ENCODE measurements around the gene CD248. TPM values are rescaled to one million over a fixed set of nuclear protein-coding genes. Genes with fewer than 3 reads are reported as not detected.

CD248 gene
- total RNA-seq, 1 donor from 2014 or later: 810 TPM

- no peak for DNase-seq (ENCODE audit: low spot score)
Observed at GRCh38 chr11:66340596-66341501, 24.0 kb upstream of the CD248 start.

GRCh38 chr11:66339686-66340483 is 23.0 kb upstream of the CD248 start:
- DNase-seq (ENCODE audit: low spot score): no peak

GRCh38 chr11:66339162-66339675 is 22.4 kb upstream of the CD248 start:
- no peak for DNase-seq (ENCODE audit: low spot score)

- DNase-seq (ENCODE audit: low spot score): no peak
Observed at GRCh38 chr11:66338276-66339161, 21.7 kb upstream of the CD248 start.

- no peak for DNase-seq (ENCODE audit: low spot score)
Observed at GRCh38 chr11:66337103-66337899, 20.5 kb upstream of the CD248 start.

- DNase-seq (ENCODE audit: low spot score): no peak
Observed at GRCh38 chr11:66336234-66337102, 19.6 kb upstream of the CD248 start, which contains the start of gene RIN1. Gene RIN1, minus strand, starts transcription at chr11:66336434. Its CDS starts 32 bp downstream, at chr11:66336402.

- no peak for DNase-seq (ENCODE audit: low spot score)
Observed at GRCh38 chr11:66335531-66336233, 18.8 kb upstream of the CD248 start.

- DNase-seq (ENCODE audit: low spot score): no peak
Observed at GRCh38 chr11:66334605-66335442, 18.0 kb upstream of the CD248 start.

- DNase-seq (ENCODE audit: low spot score): no peak
Observed at GRCh38 chr11:66333896-66334604, 17.2 kb upstream of the CD248 start.

- no peak for DNase-seq (ENCODE audit: low spot score)
Observed at GRCh38 chr11:66333220-66333877, 16.5 kb upstream of the CD248 start.

GRCh38 chr11:66332371-66333219 is 15.8 kb upstream of the CD248 start:
- no peak for DNase-seq (ENCODE audit: low spot score)

GRCh38 chr11:66331542-66332370 is 14.9 kb upstream of the CD248 start:
- DNase-seq (ENCODE audit: low spot score): no peak

GRCh38 chr11:66330931-66331330 is 14.1 kb upstream of the CD248 start:
- DNase-seq (ENCODE audit: low spot score): no peak

- DNase-seq (ENCODE audit: low spot score): no peak
Observed at GRCh38 chr11:66329165-66329673, 12.4 kb upstream of the CD248 start.

Data from mesenteric fat pad (tissue), 1 donor.